Peyer's patch (tissue), 4 donors: ENCODE data around the gene KRTAP12-2.

Experiments used
- POLR2A ChIP-seq, 2 donors: fragments of 450-650 bp; IDR thresholded peaks; one replicate each; pipeline ENCODE4 v1.5.1; 2017; ENCODE audit warnings: antibody characterized with exemption in 2 of 2, mild to moderate bottlenecking in 2 of 2, moderate library complexity in 2 of 2
- TF ChIP-seq, protein P1 (sequence below), 6 experiments: fragments of 450-650 bp in 4 of 6; fragments of 200-600 bp in 2 of 6; sonication (generic) in 1 of 6; IDR thresholded peaks; one replicate each; pipeline ENCODE4 v1.5.1; 2017 to 2019; ENCODE audit warnings: antibody characterized with exemption in 6 of 6, mild to moderate bottlenecking in 3 of 6, moderate library complexity in 1 of 6

DNA sequence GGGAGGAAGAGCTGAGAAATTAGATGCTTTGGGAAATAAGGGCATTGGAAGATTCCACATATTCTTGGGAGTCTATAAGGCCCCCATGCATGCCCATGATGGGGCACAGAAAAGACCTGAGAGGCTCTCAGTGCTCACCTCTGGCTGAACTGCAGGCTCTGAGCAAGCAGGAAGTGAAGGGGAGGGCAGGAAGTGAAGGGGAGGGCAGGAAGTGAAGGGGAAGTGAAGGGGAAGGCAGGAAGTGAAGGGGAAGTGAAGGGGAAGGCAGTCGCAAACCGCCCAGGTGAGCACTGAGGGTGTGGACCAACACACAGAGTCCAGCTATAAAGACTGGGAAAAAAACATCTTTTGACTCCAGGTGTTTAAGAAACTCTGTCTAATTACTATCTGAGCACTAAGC lies 36.3 kb downstream of the KRTAP12-2 start:
- TF ChIP-seq, protein P1, sequence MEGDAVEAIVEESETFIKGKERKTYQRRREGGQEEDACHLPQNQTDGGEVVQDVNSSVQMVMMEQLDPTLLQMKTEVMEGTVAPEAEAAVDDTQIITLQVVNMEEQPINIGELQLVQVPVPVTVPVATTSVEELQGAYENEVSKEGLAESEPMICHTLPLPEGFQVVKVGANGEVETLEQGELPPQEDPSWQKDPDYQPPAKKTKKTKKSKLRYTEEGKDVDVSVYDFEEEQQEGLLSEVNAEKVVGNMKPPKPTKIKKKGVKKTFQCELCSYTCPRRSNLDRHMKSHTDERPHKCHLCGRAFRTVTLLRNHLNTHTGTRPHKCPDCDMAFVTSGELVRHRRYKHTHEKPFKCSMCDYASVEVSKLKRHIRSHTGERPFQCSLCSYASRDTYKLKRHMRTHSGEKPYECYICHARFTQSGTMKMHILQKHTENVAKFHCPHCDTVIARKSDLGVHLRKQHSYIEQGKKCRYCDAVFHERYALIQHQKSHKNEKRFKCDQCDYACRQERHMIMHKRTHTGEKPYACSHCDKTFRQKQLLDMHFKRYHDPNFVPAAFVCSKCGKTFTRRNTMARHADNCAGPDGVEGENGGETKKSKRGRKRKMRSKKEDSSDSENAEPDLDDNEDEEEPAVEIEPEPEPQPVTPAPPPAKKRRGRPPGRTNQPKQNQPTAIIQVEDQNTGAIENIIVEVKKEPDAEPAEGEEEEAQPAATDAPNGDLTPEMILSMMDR (IDR thresholded peaks at IDR 0.05) = no peak
- TF ChIP-seq POLR2A (IDR thresholded peaks at IDR 0.05) = no peak
